ENCODE results near the gene CHI3L2.
A peak's percentile ranks its signal among the peaks of the same experiment; 100 is the strongest.

Gene CHI3L2

GRCh38 chr1:111227434-111227833 is at the start of gene CHI3L2:
CHI3L2 (plus strand) TSS chr1:111227713; CDS start chr1:111227730, 17 bp downstream.
- no peak for DNase-seq

GRCh38 chr1:111179968-111180533 is 47.5 kb upstream of the CHI3L2 start:
- DNase-seq: no peak

- no peak for DNase-seq
These were observed 45.5 kb upstream of the CHI3L2 start for GRCh38 chr1:111182052-111182451.

GRCh38 chr1:111183308-111184069 is 44.0 kb upstream of the CHI3L2 start:
- no peak for DNase-seq

- DNase-seq: no peak
These were observed 42.9 kb upstream of the CHI3L2 start for GRCh38 chr1:111184663-111185062.

GRCh38 chr1:111190931-111191451 is 36.5 kb upstream of the CHI3L2 start:
- DNase-seq: no peak

GRCh38 chr1:111191496-111191895 is 36.0 kb upstream of the CHI3L2 start:
- DNase-seq: no peak

- no peak for DNase-seq
These were observed 35.4 kb upstream of the CHI3L2 start for GRCh38 chr1:111192074-111192473.

GRCh38 chr1:111192658-111193519 is 34.6 kb upstream of the CHI3L2 start:
- no peak for DNase-seq

- no peak for DNase-seq
These were observed 33.6 kb upstream of the CHI3L2 start for GRCh38 chr1:111193712-111194480.

GRCh38 chr1:111195002-111195684 is 32.4 kb upstream of the CHI3L2 start:
- DNase-seq: no peak

GRCh38 chr1:111196213-111196612 is 31.3 kb upstream of the CHI3L2 start:
- no peak for DNase-seq

GRCh38 chr1:111197598-111198284 is 29.8 kb upstream of the CHI3L2 start:
- DNase-seq: peak; percentile 28

- DNase-seq: no peak
These were observed 28.7 kb upstream of the CHI3L2 start for GRCh38 chr1:111198836-111199235.

GRCh38 chr1:111199329-111199728 is 28.2 kb upstream of the CHI3L2 start:
- no peak for DNase-seq

GRCh38 chr1:111199881-111200801 is 27.4 kb upstream of the CHI3L2 start, which contains the start of gene DENND2D:
DENND2D (minus strand) TSS chr1:111200646; CDS start chr1:111200459, 187 bp downstream.
- no peak for DNase-seq

- no peak for DNase-seq
These were observed 26.7 kb upstream of the CHI3L2 start for GRCh38 chr1:111200802-111201161.

GRCh38 chr1:111201275-111202090 is 26.0 kb upstream of the CHI3L2 start:
- peak; percentile 26 for DNase-seq

- no peak for DNase-seq
These were observed 25.2 kb upstream of the CHI3L2 start for GRCh38 chr1:111202366-111202706.
